Measurements from ENCODE around the gene SLC22A3. TPM values are rescaled to one million over a fixed set of nuclear protein-coding genes. Genes with fewer than 3 reads are reported as not detected.
"Not testable (repeated sequence)": the region's sequence is repeated elsewhere in the genome, so short reads cannot be mapped to it uniquely, and the experiment has no call there.

The SLC22A3 gene
- total RNA-seq, 3 donors from 2014 or later (not counting 1 experiment from before 2014, with no cell fraction given): not detected

DNA sequence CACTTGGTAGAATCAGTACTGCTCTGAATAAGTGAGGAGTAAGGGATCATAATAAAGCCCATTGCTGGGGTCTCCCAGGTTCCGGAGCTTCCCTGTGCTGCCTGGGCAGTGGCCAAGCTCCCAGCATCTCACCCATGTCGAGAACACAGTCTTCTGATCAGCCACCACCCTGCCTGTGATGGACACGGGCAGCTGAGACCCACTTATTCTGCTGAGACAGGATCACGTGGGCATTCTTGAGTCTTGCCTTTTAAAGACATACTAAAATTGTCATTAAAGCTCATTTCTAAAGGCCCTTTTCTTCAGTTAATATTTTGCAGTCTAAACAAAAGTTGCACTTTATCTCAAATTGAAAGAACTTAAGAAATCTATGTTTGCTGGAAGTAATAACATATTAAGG, 46.8 kb upstream of the SLC22A3 start:
- Histone ChIP-seq H3K27me3 (ENCODE audit: control insufficient read depth, insufficient read depth, low read length) (no peaks in the 10 kb centered on the region), H3K36me3 (ENCODE audit: control insufficient read depth, insufficient read depth, low read length) (no peaks in the 10 kb centered on the region), H3K27ac (ENCODE audit: low read length) (no peak overlapping the region), H3K4me1 (ENCODE audit: control insufficient read depth, insufficient read depth, low read length) (no peaks in the 10 kb centered on the region), H3K4me3 (ENCODE audit: low read length) (no peak overlapping the region), H3K9me3 (ENCODE audit: control insufficient read depth, insufficient read depth, low read length) (no peaks in the 10 kb centered on the region)
- ATAC-seq: no peak
- 84% methylated on average over 4 of the region's 4 CpGs for WGBS (ENCODE audit: insufficient coverage)
- Mint-ChIP-seq H3K9me3 (no peaks in the 10 kb centered on the region), H3K27me3 (ENCODE audit: low read depth in 2 of 2) (peaks cover 12 to 15% of the 10 kb centered on the region in 2 donors), H3K27ac (no peak overlapping the region), H3K4me1 (peaks cover 0 to 14% of the 10 kb centered on the region in 2 donors), H3K4me3 (no peak overlapping the region), H3K36me3 (no peaks in the 10 kb centered on the region)
- intact Hi-C loops (cut with micrococcal nuclease): no loop called here
- DNase-seq: no peak
- TF ChIP-seq, protein P1, sequence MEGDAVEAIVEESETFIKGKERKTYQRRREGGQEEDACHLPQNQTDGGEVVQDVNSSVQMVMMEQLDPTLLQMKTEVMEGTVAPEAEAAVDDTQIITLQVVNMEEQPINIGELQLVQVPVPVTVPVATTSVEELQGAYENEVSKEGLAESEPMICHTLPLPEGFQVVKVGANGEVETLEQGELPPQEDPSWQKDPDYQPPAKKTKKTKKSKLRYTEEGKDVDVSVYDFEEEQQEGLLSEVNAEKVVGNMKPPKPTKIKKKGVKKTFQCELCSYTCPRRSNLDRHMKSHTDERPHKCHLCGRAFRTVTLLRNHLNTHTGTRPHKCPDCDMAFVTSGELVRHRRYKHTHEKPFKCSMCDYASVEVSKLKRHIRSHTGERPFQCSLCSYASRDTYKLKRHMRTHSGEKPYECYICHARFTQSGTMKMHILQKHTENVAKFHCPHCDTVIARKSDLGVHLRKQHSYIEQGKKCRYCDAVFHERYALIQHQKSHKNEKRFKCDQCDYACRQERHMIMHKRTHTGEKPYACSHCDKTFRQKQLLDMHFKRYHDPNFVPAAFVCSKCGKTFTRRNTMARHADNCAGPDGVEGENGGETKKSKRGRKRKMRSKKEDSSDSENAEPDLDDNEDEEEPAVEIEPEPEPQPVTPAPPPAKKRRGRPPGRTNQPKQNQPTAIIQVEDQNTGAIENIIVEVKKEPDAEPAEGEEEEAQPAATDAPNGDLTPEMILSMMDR (IDR thresholded peaks at IDR 0.05): no peak

DNA sequence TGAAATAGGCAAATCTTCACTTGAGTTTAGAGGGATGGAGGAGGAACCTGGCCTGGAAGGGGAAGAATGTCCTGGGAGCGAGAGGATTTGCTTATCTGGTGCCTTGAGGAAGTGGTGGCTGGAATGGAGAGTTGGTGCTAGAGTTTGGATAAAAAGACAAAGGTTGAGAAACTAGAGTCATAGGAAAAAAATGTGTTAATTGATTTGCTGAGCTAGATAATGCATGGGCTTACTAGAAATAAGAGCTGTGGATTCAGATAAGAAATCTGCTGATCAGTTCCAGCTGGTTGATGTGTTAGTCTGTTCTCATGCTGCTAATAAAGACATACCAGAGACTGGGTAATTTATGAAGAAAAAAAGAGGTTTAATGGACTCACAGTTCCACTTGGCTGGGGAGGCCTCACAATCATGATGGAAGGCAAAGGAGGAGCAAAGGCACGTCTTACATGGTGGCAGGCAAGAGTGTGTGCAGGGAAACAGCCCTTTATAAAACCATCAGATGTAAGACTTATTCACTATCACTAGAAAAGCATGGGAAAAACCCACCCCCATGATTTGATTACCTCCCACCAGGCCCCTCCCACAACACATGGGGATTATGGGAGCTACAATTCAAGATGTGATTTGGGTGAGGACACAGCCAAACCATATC, 45.6 kb upstream of the SLC22A3 start:
- H3K4me1 ChIP-seq (ENCODE audit: control insufficient read depth, insufficient read depth, low read length); H3K36me3 ChIP-seq (ENCODE audit: control insufficient read depth, insufficient read depth, low read length); intact Hi-C loops (cut with micrococcal nuclease); H3K9me3 Mint-ChIP-seq; H3K27ac ChIP-seq (ENCODE audit: low read length); H3K36me3 Mint-ChIP-seq; H3K4me3 ChIP-seq (ENCODE audit: low read length); H3K27me3 ChIP-seq (ENCODE audit: control insufficient read depth, insufficient read depth, low read length); DNase-seq; H3K4me3 Mint-ChIP-seq; ATAC-seq; H3K27ac Mint-ChIP-seq; H3K9me3 ChIP-seq (ENCODE audit: control insufficient read depth, insufficient read depth, low read length): not testable (repeated sequence)
- peaks cover 12 to 16% of the 10 kb centered on the region in 2 donors for H3K27me3 Mint-ChIP-seq (ENCODE audit: low read depth in 2 of 2)
- peaks cover 0 to 14% of the 10 kb centered on the region in 2 donors for H3K4me1 Mint-ChIP-seq
- WGBS (ENCODE audit: insufficient coverage): 100% methylated on average over 1 of the region's 2 CpGs

DNA sequence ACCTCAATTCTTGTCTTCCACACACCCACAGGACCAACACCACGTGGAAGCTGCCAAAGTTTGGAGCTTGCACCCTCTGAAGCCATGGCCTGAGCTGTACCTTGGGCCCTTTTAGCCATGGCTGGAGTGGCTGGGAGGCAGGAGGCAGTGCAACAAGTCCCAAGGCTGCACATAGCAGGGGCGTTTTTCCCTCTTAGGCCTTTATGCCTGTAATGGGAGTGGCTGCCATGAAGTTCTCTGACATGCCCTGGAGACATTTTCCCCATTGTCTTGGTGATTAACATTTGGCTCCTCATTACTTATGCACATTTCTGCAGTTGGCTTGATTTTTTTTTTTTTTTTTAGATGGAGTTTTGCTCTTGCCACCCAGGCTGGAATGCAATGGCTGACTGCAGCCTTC, 44.4 kb upstream of the SLC22A3 start:
- H3K4me1 ChIP-seq (ENCODE audit: control insufficient read depth, insufficient read depth, low read length): no peaks in the 10 kb centered on the region
- no peak overlapping the region for H3K4me3 ChIP-seq (ENCODE audit: low read length)
- no peak overlapping the region for H3K27ac Mint-ChIP-seq
- TF ChIP-seq, protein P1 (IDR thresholded peaks at IDR 0.05): no peak
- ATAC-seq: no peak
- no peak for DNase-seq
- H3K9me3 ChIP-seq (ENCODE audit: control insufficient read depth, insufficient read depth, low read length): no peaks in the 10 kb centered on the region
- intact Hi-C loops (cut with micrococcal nuclease): no loop called here
- peaks cover 0 to 7% of the 10 kb centered on the region in 2 donors for H3K4me1 Mint-ChIP-seq
- peaks cover 12 to 16% of the 10 kb centered on the region in 2 donors for H3K27me3 Mint-ChIP-seq (ENCODE audit: low read depth in 2 of 2)
- no peaks in the 10 kb centered on the region for H3K36me3 ChIP-seq (ENCODE audit: control insufficient read depth, insufficient read depth, low read length)
- H3K4me3 Mint-ChIP-seq: no peak overlapping the region
- H3K9me3 Mint-ChIP-seq: no peaks in the 10 kb centered on the region
- H3K36me3 Mint-ChIP-seq: no peaks in the 10 kb centered on the region
- 39% methylated on average over 2 of the region's 2 CpGs for WGBS (ENCODE audit: insufficient coverage)
- H3K27me3 ChIP-seq (ENCODE audit: control insufficient read depth, insufficient read depth, low read length): no peaks in the 10 kb centered on the region
- H3K27ac ChIP-seq (ENCODE audit: low read length): no peak overlapping the region

DNA sequence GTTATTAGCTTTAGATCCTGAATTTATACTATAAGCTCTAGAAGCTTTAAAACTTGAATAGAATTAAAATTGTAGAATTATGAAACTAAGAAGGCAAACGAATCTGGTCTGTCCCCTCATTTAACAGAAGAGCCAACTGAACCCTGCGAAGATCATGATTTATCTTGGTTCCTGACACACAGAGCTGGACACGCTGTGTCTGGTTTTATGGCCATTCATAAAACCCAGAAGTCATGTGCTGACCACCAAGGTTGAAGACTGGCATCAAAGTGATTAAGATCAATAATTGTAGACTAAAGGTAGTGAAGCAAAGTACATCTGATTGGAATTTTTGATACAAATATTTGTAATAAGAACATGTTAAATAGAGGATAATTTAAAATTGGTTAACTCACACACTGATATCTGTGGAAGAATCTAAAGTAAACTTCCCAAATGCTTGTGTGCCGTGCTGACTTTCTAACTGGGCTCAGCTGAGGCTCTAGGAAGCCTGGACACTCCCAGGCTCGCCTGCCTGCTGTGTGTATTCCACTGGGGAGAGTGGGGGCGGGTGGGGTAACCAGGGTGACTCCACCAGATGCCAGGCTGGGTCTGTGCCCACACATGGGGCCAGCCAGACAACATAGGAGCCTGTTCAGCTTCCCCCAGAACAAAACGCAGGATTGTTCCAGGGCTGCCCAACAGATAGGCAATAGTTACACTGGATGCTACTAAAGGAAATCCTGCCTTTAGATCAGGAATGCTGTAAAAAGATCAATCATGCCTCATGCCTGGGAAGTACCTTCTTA, 42.1 kb upstream of the SLC22A3 start:
- Histone ChIP-seq H3K27ac (ENCODE audit: low read length) (no peak overlapping the region), H3K36me3 (ENCODE audit: control insufficient read depth, insufficient read depth, low read length) (no peaks in the 10 kb centered on the region), H3K4me1 (ENCODE audit: control insufficient read depth, insufficient read depth, low read length) (no peaks in the 10 kb centered on the region), H3K4me3 (ENCODE audit: low read length) (no peak overlapping the region), H3K9me3 (ENCODE audit: control insufficient read depth, insufficient read depth, low read length) (no peaks in the 10 kb centered on the region), H3K27me3 (ENCODE audit: control insufficient read depth, insufficient read depth, low read length) (no peaks in the 10 kb centered on the region)
- ATAC-seq: no peak
- H3K4me1 Mint-ChIP-seq: no peaks in the 10 kb centered on the region
- peaks cover 3 to 4% of the 10 kb centered on the region in 2 donors for H3K9me3 Mint-ChIP-seq
- intact Hi-C loops (cut with micrococcal nuclease): no loop called here
- H3K27me3 Mint-ChIP-seq (ENCODE audit: low read depth in 2 of 2): peaks cover 15 to 16% of the 10 kb centered on the region in 2 donors
- 62% methylated on average over 7 of the region's 7 CpGs for WGBS (ENCODE audit: insufficient coverage)
- H3K4me3 Mint-ChIP-seq: no peak overlapping the region
- no peak overlapping the region for H3K27ac Mint-ChIP-seq
- H3K36me3 Mint-ChIP-seq: peaks cover 12% of the 10 kb centered on the region
- DNase-seq: no peak
- TF ChIP-seq, protein P1 (IDR thresholded peaks at IDR 0.05): no peak
